Astrocyte (in vitro differentiated cells and primary cell): ENCODE data around the gene CHD6.

Experiments used
- CTCF ChIP-seq: IDR thresholded peaks from 2 replicates; pipeline ENCODE4 v1.5.1; 2011; ENCODE audit warnings: low read depth, mild to moderate bottlenecking, inconsistent platforms, low read length, moderate library complexity; ENCODE audit not compliant: insufficient read depth
- EZH2 ChIP-seq: IDR thresholded peaks from 2 replicates; pipeline ENCODE4 v1.6.1; 2012; ENCODE audit warnings: mild to moderate bottlenecking, low read length, inconsistent platforms; ENCODE audit not compliant: insufficient read depth

- TF ChIP-seq CTCF (no peak), EZH2 (no peak)
These were observed 4.9 kb downstream of the CHD6 start for GRCh38 chr20:41613321-41613720.
